ENCODE results near the gene CCDC187.

- TF ChIP-seq HDAC6 (IDR thresholded peaks at IDR 0.05; ENCODE audit: low read depth, low read length) (no peak), CTCF (IDR thresholded peaks at IDR 0.05; ENCODE audit: control extremely low read depth in 1 of 3, insufficient read depth in 1 of 3, low read depth in 1 of 3, low read length in 3 of 3) (no peak), POLR2A (IDR thresholded peaks at IDR 0.05; ENCODE audit: control extremely low read depth in 1 of 2, low read depth in 2 of 2, low read length in 2 of 2) (no peak)
These were observed 34.6 kb upstream of the CCDC187 start for GRCh38 chr9:136338511-136338910.
